DMS114 treated with DMSO at 0.1 percent for 48 hours (cell line): ENCODE data around the gene PPOX.

Experiments used
- DNase-seq: peaks from one replicate; lab custom pipeline; 2025; ENCODE audit not compliant: unreplicated experiment; lab: John Stamatoyannopoulos, UW

Gene PPOX

GRCh38 chr1:161219078-161219892, 53.1 kb downstream of the PPOX start:
- DNase-seq, result no peak

- DNase-seq, result no peak
Observed at GRCh38 chr1:161220002-161220401, 53.8 kb downstream of the PPOX start.
